K562 (cell line): Measurements from ENCODE around the gene BSPRY. TPM values are rescaled to one million over a fixed set of nuclear protein-coding genes. Genes with fewer than 3 reads are reported as not detected.

Source experiments
- NCOA1 ChIP-seq: fragments of 450-650 bp; IDR thresholded peaks from 2 replicates; pipeline ENCODE4 v1.6.1; 2016; ENCODE audit warnings: low read depth
- POLR2G ChIP-seq: fragments of 200-400 bp; formaldehyde crosslinking; IDR thresholded peaks from 2 replicates; pipeline ENCODE4 v1.6.1; 2017; ENCODE audit warnings: low read depth, mild to moderate bottlenecking, antibody characterized with exemption, low read length, moderate library complexity
- RCOR1 ChIP-seq, 2 experiments: IDR thresholded peaks; 2 replicates each; pipeline ENCODE4 v1.6.1; 2012; ENCODE audit warnings: low read depth in 2 of 2, low read length in 2 of 2, borderline replicate concordance in 1 of 2, improper control_type of control experiment in 1 of 2
- SMAD1 ChIP-seq: fragments of 150-350 bp; IDR thresholded peaks from 2 replicates; pipeline ENCODE4 v1.6.1; 2014; ENCODE audit warnings: low read length, low read depth; ENCODE audit not compliant: partially characterized antibody
- ZNF282 ChIP-seq: sonication (generic); formaldehyde crosslinking; IDR thresholded peaks from 2 replicates; pipeline ENCODE4 v1.8.1; 2023; ENCODE audit warnings: missing genetic modification reagents
- ZNF699 ChIP-seq: fragments of 250-450 bp; sonication (Bioruptor Pico); IDR thresholded peaks from 2 replicates; pipeline ENCODE4 v1.8.0; 2021; ENCODE audit warnings: mild to moderate bottlenecking, moderate library complexity; ENCODE audit not compliant: insufficient replicate concordance
- polyA plus RNA-seq, 8 experiments: library from polyadenylated mRNA; depleted of rRNA in 4 of 8; stranded (reverse) in 5 of 8; unstranded in 3 of 8; fragments of >200 nt; fragmentation: Nextera tagmentation in 2 of 8; fragmentation: Illumina TruSeq in 1 of 8; extraction: Ambion mirVana in 2 of 8; extraction: Trizol in 1 of 8; gene quantifications; 2 replicates each; pipeline versions ENCODE4 v1.2.1 to v1.2.3, GENCODE V29; 2011 to 2014; ENCODE audit warnings: inconsistent platforms in 1 of 8, missing spikeins in 1 of 8
- total RNA-seq, 7 experiments: library from RNA; depleted of rRNA in 6 of 7; stranded (reverse); fragments of >200 nt in 6 of 7; fragmentation: Illumina TruSeq in 2 of 7; extraction: Trizol in 2 of 7; gene quantifications; 2 replicates each; pipeline versions ENCODE4 v1.2.1 to v1.2.3, GENCODE V29; 2011 to 2021; ENCODE audit warnings: low replicate concordance in 1 of 7
- TF ChIP-seq, protein P1 (sequence below), 2 experiments: fragments of 450-650 bp; formaldehyde crosslinking in 1 of 2; IDR thresholded peaks; 2 replicates each; pipeline versions ENCODE4 v1.4.0 to v1.6.1; 2014 to 2020; ENCODE audit warnings: mild to moderate bottlenecking in 2 of 2, borderline replicate concordance in 1 of 2, low read depth in 1 of 2
- TF ChIP-seq, protein P2 (sequence below): fragments of 450-650 bp; formaldehyde crosslinking; IDR thresholded peaks from 2 replicates; pipeline ENCODE4 v1.4.0; 2022; ENCODE audit warnings: missing genetic modification characterization
- TF ChIP-seq, protein P3 (sequence below): sonication (generic); formaldehyde crosslinking; IDR thresholded peaks from 2 replicates; pipeline ENCODE4 v1.8.0; 2023; ENCODE audit warnings: missing genetic modification reagents, mild to moderate bottlenecking, borderline replicate concordance
- TF ChIP-seq, protein P4 (sequence below): fragments of 450-650 bp; IDR thresholded peaks from 2 replicates; pipeline ENCODE4 v1.6.1; 2016; ENCODE audit warnings: low read depth, mild to moderate bottlenecking, moderate library complexity

The BSPRY gene
- total and polyA plus RNA-seq, 9 of the 15 experiments (the other 6 are each of a cell fraction or from before 2014, with no cell fraction given), result 0.07 to 0.67 (median 0.18) TPM

DNA sequence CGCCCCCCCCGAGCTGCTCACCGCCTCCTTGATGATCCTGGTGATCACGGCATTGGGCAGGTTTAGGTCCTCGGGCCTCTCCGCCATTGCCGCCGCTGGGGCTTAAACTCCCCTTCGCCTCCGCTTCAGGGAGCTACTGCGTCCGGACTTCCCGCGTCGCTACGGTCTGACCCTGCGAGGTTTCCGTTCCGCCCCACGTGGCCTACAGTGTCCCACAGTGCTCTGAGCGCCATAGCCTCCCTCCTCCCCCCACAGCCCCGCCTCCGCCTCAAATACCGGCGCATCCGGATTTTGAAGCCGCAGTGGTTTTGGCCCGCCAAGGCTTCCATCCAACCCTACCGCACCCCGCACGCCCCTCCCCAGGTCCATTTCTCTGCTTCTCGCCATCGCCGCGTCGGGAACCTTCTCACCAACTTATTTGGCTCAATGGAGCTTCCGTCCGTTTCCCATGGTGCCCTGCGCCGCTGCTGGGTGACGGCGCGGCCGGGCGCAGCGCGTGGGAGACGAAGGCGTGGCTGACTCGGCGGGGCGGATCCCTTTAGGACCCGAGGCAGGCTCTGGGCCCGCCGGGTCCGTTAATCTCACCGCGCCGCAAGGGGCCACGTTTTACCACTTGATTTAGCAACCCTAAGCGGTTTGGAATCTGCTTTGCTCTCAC, 61.0 kb downstream of the BSPRY start, which contains the start of the genes C9orf43 and POLE3 (continued):
- TF ChIP-seq, protein P1, sequence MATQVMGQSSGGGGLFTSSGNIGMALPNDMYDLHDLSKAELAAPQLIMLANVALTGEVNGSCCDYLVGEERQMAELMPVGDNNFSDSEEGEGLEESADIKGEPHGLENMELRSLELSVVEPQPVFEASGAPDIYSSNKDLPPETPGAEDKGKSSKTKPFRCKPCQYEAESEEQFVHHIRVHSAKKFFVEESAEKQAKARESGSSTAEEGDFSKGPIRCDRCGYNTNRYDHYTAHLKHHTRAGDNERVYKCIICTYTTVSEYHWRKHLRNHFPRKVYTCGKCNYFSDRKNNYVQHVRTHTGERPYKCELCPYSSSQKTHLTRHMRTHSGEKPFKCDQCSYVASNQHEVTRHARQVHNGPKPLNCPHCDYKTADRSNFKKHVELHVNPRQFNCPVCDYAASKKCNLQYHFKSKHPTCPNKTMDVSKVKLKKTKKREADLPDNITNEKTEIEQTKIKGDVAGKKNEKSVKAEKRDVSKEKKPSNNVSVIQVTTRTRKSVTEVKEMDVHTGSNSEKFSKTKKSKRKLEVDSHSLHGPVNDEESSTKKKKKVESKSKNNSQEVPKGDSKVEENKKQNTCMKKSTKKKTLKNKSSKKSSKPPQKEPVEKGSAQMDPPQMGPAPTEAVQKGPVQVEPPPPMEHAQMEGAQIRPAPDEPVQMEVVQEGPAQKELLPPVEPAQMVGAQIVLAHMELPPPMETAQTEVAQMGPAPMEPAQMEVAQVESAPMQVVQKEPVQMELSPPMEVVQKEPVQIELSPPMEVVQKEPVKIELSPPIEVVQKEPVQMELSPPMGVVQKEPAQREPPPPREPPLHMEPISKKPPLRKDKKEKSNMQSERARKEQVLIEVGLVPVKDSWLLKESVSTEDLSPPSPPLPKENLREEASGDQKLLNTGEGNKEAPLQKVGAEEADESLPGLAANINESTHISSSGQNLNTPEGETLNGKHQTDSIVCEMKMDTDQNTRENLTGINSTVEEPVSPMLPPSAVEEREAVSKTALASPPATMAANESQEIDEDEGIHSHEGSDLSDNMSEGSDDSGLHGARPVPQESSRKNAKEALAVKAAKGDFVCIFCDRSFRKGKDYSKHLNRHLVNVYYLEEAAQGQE (IDR thresholded peaks at IDR 0.05; ENCODE audit: borderline replicate concordance), result peak; percentile 37
- TF ChIP-seq, protein P1 (CRISPR knock-in tag; IDR thresholded peaks at IDR 0.05; ENCODE audit: low read depth), result no peak
- no peak for TF ChIP-seq ZNF699 (CRISPR knock-in tag)
- TF ChIP-seq, protein P2, sequence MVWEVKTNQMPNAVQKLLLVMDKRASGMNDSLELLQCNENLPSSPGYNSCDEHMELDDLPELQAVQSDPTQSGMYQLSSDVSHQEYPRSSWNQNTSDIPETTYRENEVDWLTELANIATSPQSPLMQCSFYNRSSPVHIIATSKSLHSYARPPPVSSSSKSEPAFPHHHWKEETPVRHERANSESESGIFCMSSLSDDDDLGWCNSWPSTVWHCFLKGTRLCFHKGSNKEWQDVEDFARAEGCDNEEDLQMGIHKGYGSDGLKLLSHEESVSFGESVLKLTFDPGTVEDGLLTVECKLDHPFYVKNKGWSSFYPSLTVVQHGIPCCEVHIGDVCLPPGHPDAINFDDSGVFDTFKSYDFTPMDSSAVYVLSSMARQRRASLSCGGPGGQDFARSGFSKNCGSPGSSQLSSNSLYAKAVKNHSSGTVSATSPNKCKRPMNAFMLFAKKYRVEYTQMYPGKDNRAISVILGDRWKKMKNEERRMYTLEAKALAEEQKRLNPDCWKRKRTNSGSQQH (CRISPR knock-in tag), result no peak
- peak; percentile 98 for TF ChIP-seq POLR2G
- peak; percentile 62 for TF ChIP-seq SMAD1
- TF ChIP-seq, protein P3, sequence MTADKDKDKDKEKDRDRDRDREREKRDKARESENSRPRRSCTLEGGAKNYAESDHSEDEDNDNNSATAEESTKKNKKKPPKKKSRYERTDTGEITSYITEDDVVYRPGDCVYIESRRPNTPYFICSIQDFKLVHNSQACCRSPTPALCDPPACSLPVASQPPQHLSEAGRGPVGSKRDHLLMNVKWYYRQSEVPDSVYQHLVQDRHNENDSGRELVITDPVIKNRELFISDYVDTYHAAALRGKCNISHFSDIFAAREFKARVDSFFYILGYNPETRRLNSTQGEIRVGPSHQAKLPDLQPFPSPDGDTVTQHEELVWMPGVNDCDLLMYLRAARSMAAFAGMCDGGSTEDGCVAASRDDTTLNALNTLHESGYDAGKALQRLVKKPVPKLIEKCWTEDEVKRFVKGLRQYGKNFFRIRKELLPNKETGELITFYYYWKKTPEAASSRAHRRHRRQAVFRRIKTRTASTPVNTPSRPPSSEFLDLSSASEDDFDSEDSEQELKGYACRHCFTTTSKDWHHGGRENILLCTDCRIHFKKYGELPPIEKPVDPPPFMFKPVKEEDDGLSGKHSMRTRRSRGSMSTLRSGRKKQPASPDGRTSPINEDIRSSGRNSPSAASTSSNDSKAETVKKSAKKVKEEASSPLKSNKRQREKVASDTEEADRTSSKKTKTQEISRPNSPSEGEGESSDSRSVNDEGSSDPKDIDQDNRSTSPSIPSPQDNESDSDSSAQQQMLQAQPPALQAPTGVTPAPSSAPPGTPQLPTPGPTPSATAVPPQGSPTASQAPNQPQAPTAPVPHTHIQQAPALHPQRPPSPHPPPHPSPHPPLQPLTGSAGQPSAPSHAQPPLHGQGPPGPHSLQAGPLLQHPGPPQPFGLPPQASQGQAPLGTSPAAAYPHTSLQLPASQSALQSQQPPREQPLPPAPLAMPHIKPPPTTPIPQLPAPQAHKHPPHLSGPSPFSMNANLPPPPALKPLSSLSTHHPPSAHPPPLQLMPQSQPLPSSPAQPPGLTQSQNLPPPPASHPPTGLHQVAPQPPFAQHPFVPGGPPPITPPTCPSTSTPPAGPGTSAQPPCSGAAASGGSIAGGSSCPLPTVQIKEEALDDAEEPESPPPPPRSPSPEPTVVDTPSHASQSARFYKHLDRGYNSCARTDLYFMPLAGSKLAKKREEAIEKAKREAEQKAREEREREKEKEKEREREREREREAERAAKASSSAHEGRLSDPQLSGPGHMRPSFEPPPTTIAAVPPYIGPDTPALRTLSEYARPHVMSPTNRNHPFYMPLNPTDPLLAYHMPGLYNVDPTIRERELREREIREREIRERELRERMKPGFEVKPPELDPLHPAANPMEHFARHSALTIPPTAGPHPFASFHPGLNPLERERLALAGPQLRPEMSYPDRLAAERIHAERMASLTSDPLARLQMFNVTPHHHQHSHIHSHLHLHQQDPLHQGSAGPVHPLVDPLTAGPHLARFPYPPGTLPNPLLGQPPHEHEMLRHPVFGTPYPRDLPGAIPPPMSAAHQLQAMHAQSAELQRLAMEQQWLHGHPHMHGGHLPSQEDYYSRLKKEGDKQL, result no peak
- TF ChIP-seq NCOA1, result 0 out of 2 replicates have a peak, but pooled peaks have one; percentile 23
- TF ChIP-seq ZNF282 (CRISPR knock-in tag), result 0 out of 2 replicates have a peak, but pooled peaks have one; percentile 27
- TF ChIP-seq, protein P4, sequence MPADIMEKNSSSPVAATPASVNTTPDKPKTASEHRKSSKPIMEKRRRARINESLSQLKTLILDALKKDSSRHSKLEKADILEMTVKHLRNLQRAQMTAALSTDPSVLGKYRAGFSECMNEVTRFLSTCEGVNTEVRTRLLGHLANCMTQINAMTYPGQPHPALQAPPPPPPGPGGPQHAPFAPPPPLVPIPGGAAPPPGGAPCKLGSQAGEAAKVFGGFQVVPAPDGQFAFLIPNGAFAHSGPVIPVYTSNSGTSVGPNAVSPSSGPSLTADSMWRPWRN, result no peak
- TF ChIP-seq RCOR1 (IDR thresholded peaks at IDR 0.05; ENCODE audit: borderline replicate concordance in 1 of 2, low read depth in 2 of 2, low read length in 2 of 2), result peak in 1 of 2 experiments; percentile 62; a peak in 2 of 4 replicates
